Activated CD8-positive, alpha-beta T cell treated with anti-CD3 and anti-CD28 coated beads for 36 hours (primary cell): Measurements from ENCODE around the gene BIRC6. TPM values are rescaled to one million over a fixed set of nuclear protein-coding genes. Genes with fewer than 3 reads are reported as not detected.
A peak's percentile ranks its signal among the peaks of the same experiment; 100 is the strongest.

Experiments
- ATAC-seq: fragments of 200-7000 bp; cut with Tn5 transposase; one replicate; pipeline ENCODE4 v1.10.0; 2021; ENCODE audit warnings: mild to moderate bottlenecking, moderate library complexity
- CTCF ChIA-PET: fragments of 350-600 bp; sonication (Branson Sonifier 250); formaldehyde crosslinking; loops from one replicate; lab custom pipeline; 2021; ENCODE audit warnings: antibody characterized with exemption; lab: Charles Lee
- POLR2A ChIA-PET: fragments of 350-600 bp; sonication (Branson Sonifier 250); formaldehyde crosslinking; loops from one replicate; lab custom pipeline; 2021; ENCODE audit warnings: antibody characterized with exemption; lab: Charles Lee
- DNase-seq: peaks from one replicate; pipeline ENCODE4 v3.0.0-alpha.2; 2020
- H3K27ac Mint-ChIP-seq: one replicate; pipeline ENCODE4 v1.8.0; 2021; ENCODE audit warnings: mild to moderate bottlenecking, mixed read lengths
- H3K27me3 Mint-ChIP-seq: one replicate; pipeline ENCODE4 v1.8.0; 2021; ENCODE audit warnings: mixed read lengths
- H3K36me3 Mint-ChIP-seq: one replicate; pipeline ENCODE4 v1.8.0; 2021; ENCODE audit warnings: low read depth, mixed read lengths
- H3K4me1 Mint-ChIP-seq: one replicate; pipeline ENCODE4 v1.8.0; 2021; ENCODE audit warnings: low read depth, mixed read lengths
- H3K4me3 Mint-ChIP-seq: one replicate; pipeline ENCODE4 v1.8.0; 2021; ENCODE audit warnings: mild to moderate bottlenecking, moderate library complexity, mixed read lengths
- H3K9me3 Mint-ChIP-seq: one replicate; pipeline ENCODE4 v1.8.0; 2021; ENCODE audit warnings: mixed read lengths
- CTCF ChIP-seq: fragments of 200-600 bp; IDR thresholded peaks from one replicate; pipeline ENCODE4 v1.8.0; 2022; ENCODE audit warnings: antibody characterized with exemption, mild to moderate bottlenecking
- intact Hi-C: fragments of 100-400 bp; cut with micrococcal nuclease; formaldehyde crosslinking; loops from one replicate; pipeline ENCODE4 v1.10.0; 2022
- total RNA-seq, 2 experiments: library from RNA; stranded (reverse); gene quantifications; one replicate each; pipeline ENCODE4 v1.2.3, GENCODE V29; 2021

Gene BIRC6
- total RNA-seq, 2 experiments from 2014 or later = 68.8 to 69.6 TPM

GRCh38 chr2:32482471-32482870 lies 125.6 kb downstream of the BIRC6 start:
- H3K36me3 Mint-ChIP-seq = peaks cover 41% of the 10 kb centered on the region
- ATAC-seq = no peak
- CTCF ChIA-PET = interaction anchor here (0.8 to 1.4 kb wide), 3 partner anchors 9 to 14 kb away, joined by 3 read pairs; no protein-coding TSS in a partner anchor

GRCh38 chr2:32484937-32485336 lies 128.1 kb downstream of the BIRC6 start:
- Mint-ChIP-seq H3K9me3 (no peaks in the 10 kb centered on the region), H3K4me3 (no peak overlapping the region), H3K4me1 (peaks cover 8% of the 10 kb centered on the region), H3K27ac (peak overlapping the region; percentile 28), H3K36me3 (peaks cover 42% of the 10 kb centered on the region), H3K27me3 (no peaks in the 10 kb centered on the region)
- DNase-seq (no peak), ATAC-seq (no peak)
- no peak for TF ChIP-seq CTCF
- ChIA-PET POLR2A (no interaction called here), CTCF (no interaction called here)
- intact Hi-C loops = no loop called here

More at GRCh38 chr2:32482471-32482870, 125.6 kb downstream of the BIRC6 start:
- POLR2A ChIA-PET = no interaction called here
- Mint-ChIP-seq H3K27ac (no peak overlapping the region), H3K4me1 (peaks cover 8% of the 10 kb centered on the region), H3K4me3 (no peak overlapping the region), H3K27me3 (no peaks in the 10 kb centered on the region), H3K9me3 (no peaks in the 10 kb centered on the region)
- intact Hi-C loops = no loop called here
- DNase-seq = no peak
- TF ChIP-seq CTCF = no peak

GRCh38 chr2:32485399-32485798 lies 128.6 kb downstream of the BIRC6 start:
- ATAC-seq (no peak), DNase-seq (no peak)
- Mint-ChIP-seq H3K4me1 (peaks cover 8% of the 10 kb centered on the region), H3K9me3 (no peaks in the 10 kb centered on the region), H3K4me3 (no peak overlapping the region), H3K36me3 (peaks cover 38% of the 10 kb centered on the region), H3K27me3 (no peaks in the 10 kb centered on the region), H3K27ac (peak overlapping the region; percentile 26)
- TF ChIP-seq CTCF = no peak
- ChIA-PET POLR2A (no interaction called here), CTCF (no interaction called here)
- intact Hi-C loops = no loop called here

- no peak for TF ChIP-seq CTCF
- H3K36me3 Mint-ChIP-seq = peaks cover 26% of the 10 kb centered on the region
- H3K27me3 Mint-ChIP-seq = no peaks in the 10 kb centered on the region
- no peak overlapping the region for H3K4me3 Mint-ChIP-seq
- no peak for DNase-seq
- no peak overlapping the region for H3K27ac Mint-ChIP-seq
- ChIA-PET POLR2A (no interaction called here), CTCF (interaction anchor here (0.9 kb wide), 1 partner anchor 25 kb away, joined by 3 read pairs; no protein-coding TSS in a partner anchor)
- no peak for ATAC-seq
- no peaks in the 10 kb centered on the region for H3K9me3 Mint-ChIP-seq
- intact Hi-C loops = no loop called here
- H3K4me1 Mint-ChIP-seq = peaks cover 15% of the 10 kb centered on the region
These were observed 132.2 kb downstream of the BIRC6 start for GRCh38 chr2:32489061-32489460.

- Mint-ChIP-seq H3K27ac (no peak overlapping the region), H3K9me3 (no peaks in the 10 kb centered on the region), H3K36me3 (peaks cover 11% of the 10 kb centered on the region), H3K4me1 (peaks cover 11% of the 10 kb centered on the region), H3K27me3 (no peaks in the 10 kb centered on the region), H3K4me3 (no peak overlapping the region)
- TF ChIP-seq CTCF = no peak
- ChIA-PET CTCF (no interaction called here), POLR2A (no interaction called here)
- ATAC-seq (no peak), DNase-seq (no peak)
- intact Hi-C loops = no loop called here
These were observed 134.5 kb downstream of the BIRC6 start for GRCh38 chr2:32491346-32491745.
